CD4-positive, alpha-beta T cell treated with Interferon gamma for 1 hour (primary cell): ENCODE data around the gene ACP2.
"Not testable (repeated sequence)": the region's sequence is repeated elsewhere in the genome, so short reads cannot be mapped to it uniquely, and the experiment has no call there.

Experiments used
- DNase-seq: peaks from one replicate; pipeline ENCODE4 v3.0.0-alpha.2; 2020

ACP2 gene

DNA sequence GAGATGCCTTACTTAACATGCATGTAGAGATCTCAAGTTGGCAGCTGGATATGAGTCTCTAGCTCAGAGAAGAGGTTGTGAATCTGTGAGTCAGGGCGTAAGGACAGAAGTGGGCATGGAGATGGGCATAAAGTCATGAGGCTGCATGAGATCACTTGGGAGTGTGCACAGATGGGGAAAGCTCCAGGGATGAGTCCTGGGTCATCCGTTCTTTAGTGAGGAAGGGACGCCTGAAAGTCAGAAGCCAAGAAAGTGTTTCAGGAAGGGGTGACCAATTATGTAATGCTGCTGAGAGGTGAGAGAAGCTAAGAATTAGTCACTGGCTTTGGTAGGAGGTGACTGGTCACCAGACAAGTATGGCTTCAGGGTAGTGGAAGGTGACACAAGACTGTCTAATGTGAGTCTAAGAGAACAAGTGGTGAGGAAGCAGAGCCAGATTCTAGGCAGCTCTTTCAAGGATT is 6.7 kb downstream of the ACP2 start:
- DNase-seq, result no peak

DNA sequence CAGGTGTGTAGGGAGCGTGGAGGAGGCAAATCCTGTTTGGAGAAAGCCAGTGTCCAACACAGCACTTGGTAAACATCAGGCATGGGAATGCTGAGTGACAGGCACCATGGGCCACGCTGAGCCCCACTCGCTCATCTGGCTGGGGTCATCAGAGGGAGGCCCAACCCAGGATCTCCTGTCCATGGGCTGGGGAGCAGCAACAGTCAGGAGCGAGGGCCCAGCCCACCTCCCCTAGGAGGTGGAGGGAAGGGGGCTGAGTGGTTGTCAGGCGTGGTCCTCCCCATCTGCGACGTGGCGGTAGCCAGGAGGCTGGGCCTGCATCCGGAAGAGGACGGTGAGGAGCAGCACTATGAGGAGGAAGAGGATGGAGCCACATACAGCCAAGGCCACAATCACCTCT is 8.8 kb downstream of the ACP2 start:
- no peak for DNase-seq

DNA sequence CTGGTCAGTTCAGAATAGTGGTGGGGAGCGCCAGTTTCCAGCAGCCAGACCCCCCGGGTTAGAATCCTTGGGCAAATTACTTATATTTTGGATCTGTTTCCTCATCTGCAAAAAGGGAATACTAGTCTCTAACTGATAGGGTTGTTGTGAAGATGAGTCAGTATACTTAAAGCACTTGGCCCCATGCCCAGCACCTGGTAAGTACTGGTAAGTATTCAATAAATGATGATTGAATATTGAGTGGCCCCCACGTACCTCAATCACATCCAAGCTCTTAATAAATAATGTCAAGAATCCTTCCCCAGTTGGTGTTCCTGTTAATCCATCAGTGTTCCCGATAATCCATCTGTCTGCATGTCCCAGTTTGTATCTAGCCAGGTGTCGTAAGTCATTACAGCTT is 12.1 kb downstream of the ACP2 start:
- DNase-seq, result no peak

DNA sequence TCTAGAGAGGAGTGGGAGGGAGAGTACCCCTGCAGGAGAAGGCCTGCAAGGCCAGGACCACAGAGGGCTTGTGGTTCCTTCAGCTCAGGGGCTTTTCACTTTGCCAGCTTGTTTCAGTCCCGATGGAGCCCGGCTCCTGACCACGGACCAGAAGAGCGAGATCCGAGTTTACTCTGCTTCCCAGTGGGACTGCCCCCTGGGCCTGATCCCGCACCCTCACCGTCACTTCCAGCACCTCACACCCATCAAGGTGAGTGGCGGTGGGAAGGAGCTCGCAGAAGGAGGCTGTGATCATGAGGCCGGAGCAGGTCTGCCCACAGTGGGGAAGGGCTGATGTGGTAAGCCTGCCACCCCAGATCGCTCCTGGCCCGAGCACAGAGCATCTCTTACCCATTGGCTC is 13.5 kb downstream of the ACP2 start:
- DNase-seq, result no peak

DNA sequence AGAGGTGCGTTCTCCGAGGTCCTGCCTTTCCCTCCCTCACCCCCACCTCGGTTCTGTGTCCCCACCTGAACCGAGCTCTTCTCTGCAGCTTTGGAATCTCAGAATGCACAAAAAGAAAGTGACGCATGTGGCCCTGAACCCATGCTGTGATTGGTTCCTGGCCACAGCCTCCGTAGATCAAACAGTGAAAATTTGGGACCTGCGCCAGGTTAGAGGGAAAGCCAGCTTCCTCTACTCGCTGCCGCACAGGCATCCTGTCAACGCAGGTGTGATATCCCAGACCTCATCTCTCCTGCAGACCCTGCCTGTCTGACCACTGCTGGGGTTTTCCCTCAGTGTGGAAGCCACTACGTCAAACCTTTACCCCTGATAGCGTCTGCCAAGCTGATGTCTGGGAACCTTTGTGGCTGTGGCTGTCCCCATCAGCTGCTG is 13.9 kb downstream of the ACP2 start:
- DNase-seq, result peak; percentile 77

DNA sequence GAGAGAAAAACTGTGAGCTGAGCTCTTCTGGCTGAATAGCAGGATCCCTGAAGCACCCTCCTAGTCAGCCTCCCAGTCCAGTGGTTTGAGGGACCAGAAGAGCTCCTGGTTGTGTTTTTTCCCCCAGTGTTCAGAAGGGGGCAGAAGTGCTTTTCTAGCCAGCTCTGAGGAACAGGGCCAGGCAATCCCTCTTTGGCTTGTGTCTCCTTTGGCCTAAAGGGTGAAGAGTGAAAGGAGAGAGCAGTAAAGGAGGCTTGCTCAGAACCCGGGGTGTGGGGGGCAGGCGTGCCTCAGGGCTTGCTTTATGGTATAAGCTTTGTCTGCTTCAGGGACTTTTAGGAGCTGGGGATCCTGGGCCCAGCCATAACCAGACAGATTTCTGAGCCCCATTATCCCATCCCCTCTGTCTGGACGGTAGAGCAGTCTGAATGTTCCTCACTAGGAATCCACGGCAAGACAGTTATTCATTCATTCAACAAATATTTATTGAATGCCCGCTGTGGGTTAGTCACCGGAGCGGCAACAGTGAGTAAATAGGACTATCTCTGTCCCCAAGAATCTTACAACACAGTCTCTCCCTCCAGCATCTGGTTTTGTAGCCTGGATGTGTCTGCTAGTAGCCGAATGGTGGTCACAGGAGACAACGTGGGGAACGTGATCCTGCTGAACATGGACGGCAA is 14.5 kb downstream of the ACP2 start:
- DNase-seq, result peak; percentile 24

DNA sequence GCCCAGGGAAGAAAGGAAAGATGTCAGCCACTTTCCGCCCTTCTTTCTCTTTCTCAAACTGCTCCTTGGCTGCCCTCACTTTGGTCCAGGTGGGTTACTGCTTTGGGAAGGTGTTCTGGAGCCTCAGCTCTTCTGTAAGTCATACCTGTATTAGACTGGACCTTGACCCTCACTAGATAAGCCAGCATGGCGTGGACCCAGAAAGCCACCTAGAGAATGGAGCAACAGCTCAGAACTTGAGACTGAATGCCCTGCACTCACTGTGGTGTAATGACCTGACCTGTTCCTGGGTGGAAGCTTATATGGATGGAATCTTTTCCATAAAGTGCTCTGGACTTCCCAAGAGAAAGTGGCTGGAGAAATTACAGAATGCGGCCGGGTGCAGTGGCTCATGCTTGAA is 15.6 kb downstream of the ACP2 start:
- DNase-seq, result no peak

DNA sequence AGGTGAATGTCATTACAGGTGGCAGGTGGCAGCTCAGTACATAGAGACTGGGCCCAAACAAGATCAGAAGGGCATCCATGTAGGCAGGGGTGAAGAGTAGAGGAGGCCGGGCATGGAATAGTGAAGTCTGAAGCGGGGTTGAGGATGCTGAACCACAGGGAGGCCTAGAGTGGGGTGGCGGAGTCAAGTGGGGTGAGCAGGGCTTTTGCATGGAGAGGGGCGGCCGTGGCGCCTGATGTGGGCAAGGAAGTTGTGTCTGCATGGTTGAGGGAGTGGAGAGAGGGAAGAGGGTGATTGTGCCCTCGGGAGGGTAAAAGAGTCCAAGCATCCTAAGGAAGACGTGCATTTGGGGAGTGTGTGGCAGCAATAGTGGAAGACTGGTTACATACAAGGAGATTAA is 19.5 kb downstream of the ACP2 start:
- no peak for DNase-seq

DNA sequence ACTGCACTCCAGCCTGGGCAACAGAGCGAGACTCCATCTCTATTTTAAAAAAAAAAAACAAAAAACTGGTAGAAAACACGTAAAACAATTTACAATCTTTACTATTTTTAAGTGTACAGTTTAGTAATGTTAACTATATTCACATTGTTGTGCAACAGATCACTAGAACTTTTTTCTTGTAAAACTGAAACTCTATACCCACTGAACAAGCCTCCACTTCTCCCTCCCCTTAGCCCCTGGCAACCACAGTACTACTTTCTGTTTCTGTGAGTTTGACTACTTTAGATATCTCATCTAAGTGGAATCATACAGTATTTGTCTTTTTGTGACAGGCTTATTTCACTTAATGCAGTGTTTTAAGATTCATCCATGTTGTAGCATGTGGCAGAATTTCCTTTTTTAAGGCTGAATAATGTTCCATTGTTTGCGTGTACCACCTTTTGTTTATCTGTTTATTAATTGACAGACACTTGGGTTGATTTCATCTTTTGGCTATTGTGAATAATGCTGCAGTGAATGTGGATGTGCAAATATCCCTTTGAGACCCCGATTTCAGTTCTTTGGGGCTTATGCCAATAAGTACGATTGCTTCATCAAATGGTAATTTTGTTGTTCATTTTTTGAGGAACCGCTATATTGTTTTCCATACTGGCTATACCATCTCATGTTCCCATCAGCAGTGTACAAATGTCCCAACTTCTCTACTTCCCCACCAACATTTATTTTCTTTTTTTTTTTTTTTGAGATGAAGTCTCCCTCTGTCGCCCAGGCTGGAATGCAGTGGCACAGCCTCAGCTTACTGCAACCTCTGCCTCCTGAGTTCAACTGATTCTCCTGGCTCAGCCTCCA is 22.8 kb downstream of the ACP2 start:
- DNase-seq, result no peak

DNA sequence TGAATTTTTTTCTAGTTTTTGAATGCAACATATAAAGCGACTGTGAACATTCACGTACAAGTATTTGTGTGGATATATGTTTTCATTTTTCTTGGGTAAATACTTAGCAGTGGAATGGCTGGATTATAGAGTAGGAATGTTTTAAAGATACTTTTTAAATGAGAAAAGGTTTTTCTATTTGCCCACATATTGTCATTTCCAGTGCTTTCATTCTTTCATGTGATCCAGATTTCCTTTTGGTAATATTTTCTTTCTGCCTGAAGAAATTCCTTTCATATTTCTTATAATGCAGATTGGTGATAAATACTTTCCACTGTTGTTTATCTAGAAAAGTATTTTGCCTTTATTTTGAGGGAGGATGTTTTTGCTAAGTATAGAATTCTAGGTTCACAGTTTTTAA is 25.9 kb downstream of the ACP2 start:
- DNase-seq, result no peak

DNA sequence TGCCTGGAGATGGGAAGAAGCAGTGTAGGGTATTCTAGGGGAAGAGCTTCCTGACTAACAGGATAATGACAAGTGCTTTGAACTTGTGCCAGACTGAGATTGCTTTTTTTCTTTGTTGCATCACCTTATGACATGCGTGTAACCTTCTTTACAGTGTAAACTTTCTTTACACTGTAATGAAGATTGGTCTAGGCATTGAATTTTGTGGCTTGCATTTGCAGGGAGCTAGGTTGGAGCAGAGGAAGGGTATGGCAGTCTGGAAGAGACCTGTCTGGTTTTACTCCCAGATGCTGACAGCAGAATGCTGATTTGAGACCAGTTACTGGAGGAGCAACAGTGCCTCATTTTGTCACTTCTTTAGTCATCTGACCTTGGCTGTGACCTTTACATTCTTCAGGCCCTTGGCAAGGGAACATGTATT is 28.2 kb downstream of the ACP2 start:
- DNase-seq, result no peak

DNA sequence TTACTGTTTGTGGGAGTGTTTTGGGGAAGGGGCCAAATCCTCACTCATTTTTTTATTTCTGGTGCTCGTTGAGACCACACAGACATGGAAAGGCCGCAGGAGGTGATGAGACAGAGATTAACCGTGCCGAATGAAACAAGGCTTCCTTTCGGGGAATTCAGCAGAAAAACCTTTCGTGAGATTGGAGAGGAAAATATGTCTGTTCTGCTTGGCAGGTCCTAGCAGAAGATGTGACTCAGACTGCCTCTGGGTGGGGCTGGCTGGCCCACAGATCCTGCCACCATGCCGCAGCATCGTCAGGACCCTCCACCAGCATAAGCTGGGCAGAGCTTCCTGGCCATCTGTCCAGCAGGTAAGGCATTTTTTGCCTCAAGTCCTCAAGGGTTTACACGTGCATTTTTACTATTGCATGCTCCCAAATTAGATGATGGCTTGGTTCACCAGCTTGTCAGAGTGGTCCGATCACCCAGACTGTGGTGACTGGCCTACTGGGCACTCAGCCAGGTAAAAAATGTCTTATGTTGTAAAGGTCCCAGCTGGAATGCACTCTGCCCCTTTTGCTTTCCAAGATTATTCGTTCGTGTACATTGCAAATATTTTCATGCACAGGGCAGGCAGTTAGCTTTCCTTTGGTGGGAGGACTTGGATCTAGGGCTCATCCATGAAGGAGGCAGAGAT is 32.4 kb downstream of the ACP2 start:
- DNase-seq, result peak; percentile 6

DNA sequence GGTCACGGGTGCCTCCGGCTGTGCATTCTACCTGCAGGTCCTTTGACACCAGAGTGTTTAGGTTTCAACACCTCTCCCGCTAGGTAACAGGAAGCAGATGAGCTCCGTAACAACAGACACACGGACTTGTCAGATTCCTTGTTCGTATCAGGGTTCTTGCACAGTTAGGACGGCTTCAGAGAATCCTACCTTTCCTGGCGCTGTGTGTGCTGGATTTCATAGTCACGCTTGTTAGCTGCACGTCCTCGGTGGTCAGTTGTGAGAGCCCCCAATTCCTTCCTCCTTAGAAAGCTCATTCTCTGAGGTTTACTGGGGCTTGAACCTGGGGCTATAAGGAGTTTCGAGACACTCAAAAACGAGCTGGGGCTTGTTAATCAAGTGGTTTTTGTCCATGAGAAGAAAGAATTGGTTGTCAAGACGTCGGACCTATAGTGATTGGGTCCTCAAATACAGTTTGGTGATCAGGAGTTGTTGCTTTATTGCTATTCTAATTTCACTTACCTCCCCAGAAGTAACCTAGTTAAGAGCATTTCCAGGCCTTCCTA is 33.2 kb downstream of the ACP2 start:
- no peak for DNase-seq

DNA sequence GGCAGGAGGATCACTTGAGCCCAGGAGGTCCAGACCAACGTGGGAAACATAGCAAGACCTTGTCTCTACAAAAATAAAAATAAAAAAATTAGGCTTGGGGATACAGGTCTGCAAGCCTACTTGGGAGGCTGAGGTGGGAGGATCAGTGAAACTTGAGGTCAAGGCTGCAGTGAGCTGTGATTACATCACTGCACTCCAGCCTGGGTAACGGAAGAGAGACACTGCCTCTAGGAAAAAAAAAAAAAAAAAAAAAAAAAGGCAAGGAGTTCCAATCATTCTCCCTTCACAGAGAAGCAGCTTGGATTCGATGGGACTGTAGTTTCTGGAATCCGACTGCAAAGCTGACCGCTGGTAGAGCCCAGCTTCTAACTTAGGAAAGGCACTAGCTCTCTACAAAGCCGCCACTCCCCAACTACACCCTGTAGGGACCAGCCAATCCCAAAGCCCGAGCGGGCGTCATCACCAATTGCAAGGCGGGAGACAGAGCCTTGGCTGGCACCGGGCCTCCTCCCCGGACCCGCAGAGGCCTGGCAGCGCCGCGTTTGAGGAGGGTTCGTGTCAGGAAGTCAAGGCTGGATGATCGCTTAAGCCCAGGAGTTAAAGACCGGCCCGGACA is 34.6 kb downstream of the ACP2 start:
- peak; percentile 83 for DNase-seq

DNA sequence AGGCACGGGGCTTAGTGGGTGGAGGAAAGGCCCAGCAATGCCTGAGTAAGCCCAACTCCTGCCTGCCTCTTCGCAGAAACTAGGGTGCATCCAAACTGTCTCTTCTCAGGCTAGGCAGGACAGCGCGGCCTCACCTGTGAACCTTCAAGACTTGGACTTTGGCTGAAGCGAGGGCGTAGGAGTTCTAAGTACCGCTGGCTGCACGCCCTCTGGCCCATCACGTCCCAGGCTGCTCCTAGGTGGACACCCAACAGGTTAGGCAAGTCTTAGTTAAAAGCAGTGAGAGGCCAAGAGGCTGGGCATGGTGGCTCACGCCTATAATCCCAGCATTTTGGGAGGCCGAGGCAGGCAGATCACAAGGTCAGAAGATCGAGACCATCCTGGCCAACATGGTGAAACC is 35.7 kb downstream of the ACP2 start:
- no peak for DNase-seq

DNA sequence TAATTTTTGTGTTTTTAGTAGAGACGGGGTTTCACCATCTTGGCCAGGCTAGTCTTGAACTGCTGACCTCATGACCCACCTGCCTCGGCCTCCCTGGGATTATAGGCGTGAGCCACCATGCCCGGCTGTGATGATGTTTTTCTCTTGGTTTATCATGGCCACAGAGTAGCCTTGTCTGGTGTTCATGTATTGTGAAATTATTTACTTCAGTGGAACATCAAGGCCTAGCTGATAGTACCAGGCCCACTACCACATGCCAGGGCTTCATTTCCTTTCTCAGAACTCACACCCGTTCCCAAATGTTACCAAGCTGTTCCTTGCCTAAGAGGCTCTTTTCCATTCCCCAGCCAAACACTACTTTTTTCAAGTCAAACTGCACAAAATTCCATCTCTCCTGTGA is 40.0 kb downstream of the ACP2 start:
- DNase-seq, result no peak

DNA sequence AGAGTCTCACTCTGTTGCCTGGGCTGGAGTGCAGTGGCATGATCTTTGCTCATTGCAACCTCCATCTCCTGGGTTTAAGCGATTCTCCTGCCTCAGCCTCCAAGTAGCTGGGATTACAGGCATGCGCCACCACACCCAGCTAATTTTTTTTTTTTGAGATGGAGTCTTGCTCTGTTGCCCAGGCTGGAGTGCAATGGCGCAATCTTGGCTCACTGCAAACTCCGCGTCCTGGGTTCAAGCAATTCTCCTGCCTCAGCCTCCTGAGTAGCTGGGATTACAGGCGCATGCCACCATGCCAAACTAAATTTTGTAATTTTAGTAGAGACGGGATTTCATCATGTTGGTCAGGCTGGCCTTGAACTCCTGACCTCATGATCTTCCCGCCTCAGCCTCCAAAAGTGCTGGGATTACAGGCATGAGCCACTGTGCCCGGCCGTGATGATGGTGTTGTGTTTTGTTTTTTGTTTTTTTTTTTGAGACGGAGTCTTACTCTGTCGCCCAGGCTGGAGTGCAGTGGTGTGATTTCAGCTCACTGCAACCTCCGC is 40.5 kb downstream of the ACP2 start:
- DNase-seq, result not testable (repeated sequence)

DNA sequence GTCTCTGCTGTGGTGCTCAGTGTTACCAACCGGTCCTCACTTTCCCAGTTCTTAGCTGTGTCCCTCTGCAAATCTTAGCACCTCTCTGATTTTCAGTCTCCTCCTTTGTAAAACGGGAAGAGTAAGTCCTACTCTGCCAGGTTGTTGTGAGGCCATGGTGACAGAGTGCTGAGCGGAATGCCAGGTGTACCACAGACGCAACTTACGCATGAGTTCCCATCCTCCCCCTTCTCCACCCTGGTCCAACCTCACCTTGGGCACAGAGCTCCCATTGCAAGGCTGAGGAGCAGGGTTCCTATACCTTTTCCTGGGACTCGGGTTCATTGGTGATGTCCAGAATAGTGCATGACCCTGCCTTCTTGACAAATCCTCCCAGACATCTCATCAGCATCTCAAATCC is 41.2 kb downstream of the ACP2 start:
- DNase-seq, result no peak

DNA sequence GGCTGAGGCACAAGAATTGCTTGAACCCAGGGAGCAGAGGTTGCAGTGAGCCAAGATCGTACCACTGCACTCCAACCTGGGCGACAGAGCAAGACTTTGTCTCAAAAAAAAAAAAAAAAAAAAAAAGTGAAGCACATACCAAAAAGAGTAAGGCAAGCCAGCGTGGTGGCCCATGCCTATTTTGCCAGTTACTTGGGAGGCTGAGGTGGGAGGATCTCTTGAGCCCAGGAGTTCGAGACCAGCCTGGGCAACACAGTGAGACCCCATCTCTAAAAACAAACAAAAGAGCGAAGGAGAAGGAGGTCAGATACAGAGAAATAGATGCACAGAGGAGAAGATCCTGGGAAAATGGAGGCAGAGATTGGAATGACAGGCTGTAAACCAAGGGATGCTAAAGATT is 42.0 kb downstream of the ACP2 start:
- DNase-seq, result not testable (repeated sequence)

DNA sequence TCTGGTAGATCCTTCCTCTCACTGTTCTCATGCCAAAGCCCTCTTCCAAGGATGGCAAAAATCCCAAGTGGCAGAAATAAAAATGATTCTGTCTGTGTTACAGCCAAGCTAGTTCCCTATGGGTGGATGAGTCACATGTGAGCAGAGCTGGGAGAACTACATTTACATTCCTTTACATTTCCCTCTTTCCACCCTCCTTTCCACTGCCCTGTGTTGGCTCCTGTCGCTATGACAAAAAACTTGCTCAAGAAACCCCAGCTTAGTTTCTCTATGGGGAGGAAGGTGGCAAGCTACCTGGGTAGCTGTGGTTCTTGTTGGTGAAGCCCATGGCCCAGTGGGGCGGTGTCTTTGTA is 44.0 kb downstream of the ACP2 start:
- no peak for DNase-seq

DNA sequence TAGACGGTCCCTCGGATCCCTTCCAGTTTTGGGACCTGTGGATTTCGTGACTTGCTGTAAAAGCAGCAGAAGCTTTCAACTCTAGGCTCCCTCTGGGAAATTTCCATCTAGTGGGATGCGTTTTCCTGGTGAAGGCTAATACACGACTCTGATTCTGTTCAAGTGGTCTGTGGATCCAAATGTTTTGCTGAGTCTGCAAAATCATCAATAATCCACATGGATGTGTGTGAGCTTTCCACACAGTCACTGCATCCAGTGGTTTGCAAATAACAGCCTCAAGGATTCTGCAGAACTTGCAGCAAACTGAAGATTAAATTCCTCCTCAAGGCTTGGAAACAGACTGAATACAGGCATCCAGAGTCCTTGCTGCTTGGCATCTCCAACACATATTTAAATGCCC is 46.0 kb downstream of the ACP2 start:
- DNase-seq, result no peak

DNA sequence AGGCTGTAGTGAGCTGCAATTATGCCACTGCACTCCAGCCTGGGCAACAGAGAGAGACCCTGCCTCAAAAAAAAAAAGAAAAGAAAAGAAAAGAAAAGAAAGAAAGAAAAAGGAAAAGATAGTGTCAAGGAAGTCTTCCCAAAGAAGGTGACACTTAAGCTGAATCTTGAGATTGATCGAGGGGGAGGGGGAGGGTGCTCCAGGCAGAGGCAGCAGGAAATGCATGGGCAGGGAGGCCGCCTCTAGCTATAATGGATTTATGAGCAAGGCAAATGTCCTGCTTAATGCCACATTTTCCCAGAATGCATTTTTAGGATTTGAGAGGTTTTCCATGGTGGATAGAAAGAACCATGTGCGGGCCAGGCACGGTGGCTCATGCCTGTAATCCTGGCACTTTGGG is 47.6 kb downstream of the ACP2 start:
- no peak for DNase-seq

DNA sequence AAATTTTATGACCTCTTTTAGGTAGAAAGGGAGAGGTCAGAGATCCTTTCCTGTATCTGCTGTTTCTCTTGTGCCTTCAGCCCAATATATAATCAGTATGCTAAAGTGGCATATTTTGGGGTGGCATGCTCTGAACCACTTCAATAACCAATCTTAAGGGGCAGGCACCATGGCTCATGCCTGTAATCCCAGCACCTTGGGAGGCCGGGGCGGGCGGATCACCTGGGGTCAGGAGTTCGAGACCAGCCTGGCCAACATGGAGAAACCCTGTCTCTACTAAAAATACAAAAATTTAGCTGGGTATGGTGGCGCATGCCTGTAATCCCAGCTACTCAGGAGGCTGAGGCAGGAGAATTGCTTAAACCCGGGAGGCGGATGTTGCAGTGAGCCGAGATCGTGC is 50.5 kb downstream of the ACP2 start:
- not testable (repeated sequence) for DNase-seq
